HG02973 (cell line): ENCODE data around the gene LINC01488.

Source experiments
- ATAC-seq: cut with Tn5 transposase; IDR thresholded peaks from one replicate; pipeline ENCODE4 v1.9.1; 2021; ENCODE audit warnings: moderate library complexity; ENCODE audit not compliant: unreplicated experiment

The LINC01488 gene

GRCh38 chr11:69490516-69490915 lies 9.1 kb downstream of the LINC01488 start:
- ATAC-seq, result no peak

GRCh38 chr11:69491071-69492031 lies 9.9 kb downstream of the LINC01488 start:
- ATAC-seq, result no peak

- ATAC-seq, result no peak
These were observed 10.9 kb downstream of the LINC01488 start for GRCh38 chr11:69492201-69492991.

- no peak for ATAC-seq
These were observed 12.7 kb downstream of the LINC01488 start for GRCh38 chr11:69493931-69494821.

- no peak for ATAC-seq
These were observed 13.4 kb downstream of the LINC01488 start for GRCh38 chr11:69494851-69495250.

GRCh38 chr11:69495441-69496201 lies 14.2 kb downstream of the LINC01488 start:
- no peak for ATAC-seq

GRCh38 chr11:69496202-69496557 lies 14.7 kb downstream of the LINC01488 start:
- no peak for ATAC-seq

GRCh38 chr11:69496631-69497220 lies 15.3 kb downstream of the LINC01488 start:
- no peak for ATAC-seq

GRCh38 chr11:69497221-69497787 lies 15.8 kb downstream of the LINC01488 start:
- ATAC-seq, result no peak

- ATAC-seq, result no peak
These were observed 17.2 kb downstream of the LINC01488 start for GRCh38 chr11:69498614-69499175.

GRCh38 chr11:69499186-69499917 lies 17.9 kb downstream of the LINC01488 start:
- ATAC-seq, result no peak

- no peak for ATAC-seq
These were observed 18.4 kb downstream of the LINC01488 start for GRCh38 chr11:69499918-69500284.

- no peak for ATAC-seq
These were observed 19.0 kb downstream of the LINC01488 start for GRCh38 chr11:69500285-69501120.

GRCh38 chr11:69501121-69501489 lies 19.6 kb downstream of the LINC01488 start:
- ATAC-seq, result no peak

GRCh38 chr11:69501891-69502860 lies 20.7 kb downstream of the LINC01488 start:
- no peak for ATAC-seq

- ATAC-seq, result no peak
These were observed 22.7 kb downstream of the LINC01488 start for GRCh38 chr11:69504127-69504526.
